ENCODE measurements around the gene LAMA1.

The LAMA1 gene

DNA sequence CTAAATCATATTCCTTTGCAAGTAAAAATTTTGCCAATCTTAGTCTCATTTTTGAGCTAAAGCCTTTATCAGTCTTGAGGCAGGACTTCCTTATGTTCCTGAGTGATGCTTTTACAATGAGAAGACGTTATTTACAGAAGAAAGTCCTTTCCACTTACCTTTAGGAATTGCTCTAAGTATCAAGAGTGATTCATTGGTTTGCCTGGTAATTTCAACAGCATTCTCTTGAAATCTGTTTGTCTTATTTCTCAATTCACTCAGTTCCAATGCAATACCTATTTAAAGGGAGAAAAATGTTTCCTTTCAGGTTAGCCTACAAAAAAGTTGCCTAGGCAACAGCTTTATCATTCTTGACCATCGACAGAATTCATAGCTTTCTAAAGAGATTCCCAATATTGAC is 137.2 kb downstream of the LAMA1 start:
- no peak for DNase-seq

DNA sequence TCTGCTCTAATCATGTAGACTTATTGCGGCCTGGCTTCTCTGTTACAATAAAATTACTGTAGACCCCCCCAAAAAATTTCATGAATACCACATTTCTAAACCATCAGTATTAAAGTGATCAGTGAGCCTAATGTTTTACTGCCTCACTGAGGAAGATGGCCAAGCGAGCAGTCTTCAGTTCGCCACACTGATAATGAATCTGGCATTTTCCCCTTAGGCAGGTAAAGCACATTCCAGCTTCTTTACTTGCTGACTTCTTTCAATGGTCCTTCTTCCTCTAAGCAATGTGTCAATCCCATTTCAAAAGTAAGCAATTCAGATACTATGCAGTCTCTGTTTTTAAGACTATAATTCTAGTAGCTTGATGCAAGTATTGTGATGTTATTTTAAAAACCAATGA is 137.6 kb downstream of the LAMA1 start:
- DNase-seq, result no peak

DNA sequence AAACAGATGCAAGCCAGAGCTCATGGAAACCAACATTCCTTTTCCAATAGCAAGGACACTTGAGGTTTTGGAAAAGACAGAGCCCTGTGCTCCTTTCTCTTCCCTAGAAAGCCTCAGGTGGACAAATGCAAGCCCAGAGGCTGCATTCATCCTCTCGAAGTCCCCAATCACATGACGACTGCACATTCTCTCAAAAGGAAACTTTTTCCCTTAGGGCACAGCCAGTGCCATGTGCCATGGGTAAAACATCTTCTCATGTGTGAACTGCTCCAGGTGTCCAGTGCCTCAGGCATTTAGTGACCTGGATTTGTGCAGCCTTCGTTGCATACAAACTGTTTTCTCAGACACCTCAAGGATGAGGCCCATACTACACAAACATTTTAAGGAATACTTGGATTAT is 140.7 kb downstream of the LAMA1 start:
- no peak for DNase-seq

DNA sequence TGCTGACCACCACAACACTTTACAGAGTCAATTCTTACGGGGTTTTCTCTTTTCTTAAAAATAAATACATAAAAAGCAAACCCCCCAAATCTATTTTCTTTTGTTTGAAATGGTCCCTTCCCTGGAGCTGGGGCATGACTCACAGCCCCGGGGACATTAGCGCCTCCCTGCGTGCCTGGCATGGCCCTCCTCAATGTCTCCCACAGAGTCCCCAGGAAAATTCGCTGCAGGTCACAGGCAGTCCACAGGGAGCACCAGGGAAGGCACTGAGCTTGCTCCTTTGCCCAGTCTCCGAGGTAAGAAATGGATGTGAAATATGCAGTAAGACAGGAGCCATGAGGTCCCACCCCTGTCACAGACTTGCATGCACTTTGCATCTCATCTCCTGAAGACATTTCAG is 142.5 kb downstream of the LAMA1 start:
- no peak for DNase-seq

DNA sequence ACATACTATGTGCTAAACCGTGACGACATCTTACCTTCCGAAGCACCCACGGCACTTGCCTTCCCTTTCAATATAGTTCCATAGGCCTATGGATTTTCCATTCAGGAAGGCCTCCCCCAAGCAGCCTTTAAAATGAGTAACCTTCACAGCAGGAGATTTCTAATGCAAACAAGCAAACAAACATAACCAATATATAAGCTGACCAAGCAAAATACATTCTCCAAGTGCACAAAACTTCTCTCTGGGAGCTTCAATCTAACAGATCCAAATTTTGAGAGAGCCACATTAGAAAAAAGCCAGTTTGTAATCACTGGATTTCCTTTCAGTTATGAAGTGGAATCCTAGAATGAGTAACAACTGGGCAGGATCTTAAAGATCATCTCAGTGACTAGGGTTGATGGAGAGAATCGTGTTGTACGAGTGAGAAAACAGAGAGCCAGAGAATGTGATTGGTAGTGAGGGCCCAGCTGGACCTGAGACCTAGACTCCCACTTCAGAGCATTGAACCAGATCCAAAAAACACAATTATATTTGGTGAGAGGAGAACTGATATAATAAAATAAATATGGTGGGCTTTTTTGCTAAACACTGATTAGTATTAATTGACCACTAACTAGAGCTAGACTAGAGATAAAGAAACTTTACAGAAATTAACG is 145.6 kb downstream of the LAMA1 start:
- DNase-seq, result no peak

DNA sequence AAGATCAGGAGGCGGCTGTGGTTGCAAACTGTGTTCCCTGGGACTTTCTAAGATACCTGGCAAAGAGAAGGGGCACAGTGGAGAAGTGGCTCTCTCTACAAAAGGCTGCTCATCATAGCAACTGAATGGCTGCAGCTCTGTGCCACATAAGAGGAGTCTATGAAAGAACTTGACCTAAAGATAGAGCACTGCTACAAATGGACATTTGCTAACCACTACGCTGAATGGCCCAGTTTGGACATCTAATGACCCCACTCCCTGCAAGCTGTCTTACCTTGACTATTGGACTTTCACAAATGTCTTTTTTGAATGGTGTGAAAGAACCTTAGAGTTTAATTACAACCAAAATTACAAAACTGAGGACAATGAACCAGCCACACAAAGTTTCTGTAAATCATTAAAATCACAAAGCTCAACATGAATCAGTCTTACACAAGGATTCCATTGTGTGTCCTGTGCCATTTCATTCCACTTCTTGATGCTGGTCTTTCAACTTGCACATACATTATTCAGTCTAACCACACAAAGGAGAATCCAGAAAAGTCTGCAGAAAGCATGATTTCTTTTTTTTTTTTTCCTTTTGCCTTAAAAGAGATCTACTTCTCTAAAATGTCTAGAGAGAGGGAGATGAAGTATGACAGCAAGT is 154.0 kb downstream of the LAMA1 start:
- no peak for DNase-seq

DNA sequence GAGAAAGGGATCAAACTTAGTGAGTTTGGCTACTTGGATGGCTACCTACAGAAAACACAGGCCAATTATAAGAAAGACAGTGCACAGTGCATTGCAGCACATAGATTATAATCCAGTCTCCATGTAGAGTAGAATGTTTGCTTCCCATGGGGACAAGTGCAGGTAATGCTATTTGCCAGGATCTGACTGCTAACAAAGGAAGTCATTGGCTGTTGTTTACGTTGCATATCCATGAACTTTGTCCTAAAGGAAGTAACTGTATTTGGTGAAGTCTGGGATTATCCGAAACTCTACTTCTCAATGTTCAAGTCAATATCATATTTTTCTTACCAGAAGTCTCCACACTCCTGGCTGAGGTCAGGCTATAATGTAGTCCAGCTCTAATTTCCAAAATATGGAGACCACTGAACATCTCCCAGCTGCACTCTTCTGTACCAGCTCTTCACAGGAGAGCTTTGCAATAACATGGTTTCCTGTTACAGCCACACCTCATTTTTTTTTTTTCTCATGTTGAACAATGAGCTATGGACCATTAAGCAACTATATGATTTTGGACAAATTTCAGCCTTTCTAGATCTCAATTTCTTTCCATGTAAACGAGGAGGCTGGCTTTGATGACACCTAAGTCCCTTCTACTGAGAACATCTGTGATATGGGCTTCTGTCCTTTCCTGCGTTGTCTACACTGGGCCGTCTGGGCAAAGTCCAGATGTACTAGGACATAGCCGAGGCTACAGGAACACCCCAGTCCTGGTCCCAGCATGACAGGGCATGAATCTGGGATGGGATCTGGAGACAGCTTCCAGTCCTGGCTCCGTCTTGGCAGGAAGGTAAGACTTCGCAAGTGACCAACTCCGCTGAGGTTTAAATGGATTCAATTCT is 154.8 kb downstream of the LAMA1 start:
- DNase-seq, result no peak

DNA sequence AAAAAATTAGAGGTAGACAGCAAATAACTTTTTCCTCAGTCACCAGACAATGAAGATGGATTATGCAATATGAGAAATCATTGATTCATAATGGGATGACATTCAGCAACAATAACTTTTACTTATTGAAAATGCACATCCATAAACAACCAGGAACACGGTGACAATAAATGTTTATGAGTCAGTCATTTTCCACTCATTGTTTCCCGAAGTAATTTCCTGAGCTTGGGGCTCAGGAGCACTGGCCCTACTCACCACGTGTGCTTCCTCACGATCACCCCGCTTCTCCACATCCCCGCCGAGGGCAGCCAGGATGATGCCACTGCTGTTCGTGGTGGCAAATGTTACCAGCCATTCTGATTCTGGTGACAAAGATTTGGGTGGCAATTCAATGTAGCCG is 156.3 kb downstream of the LAMA1 start:
- no peak for DNase-seq

DNA sequence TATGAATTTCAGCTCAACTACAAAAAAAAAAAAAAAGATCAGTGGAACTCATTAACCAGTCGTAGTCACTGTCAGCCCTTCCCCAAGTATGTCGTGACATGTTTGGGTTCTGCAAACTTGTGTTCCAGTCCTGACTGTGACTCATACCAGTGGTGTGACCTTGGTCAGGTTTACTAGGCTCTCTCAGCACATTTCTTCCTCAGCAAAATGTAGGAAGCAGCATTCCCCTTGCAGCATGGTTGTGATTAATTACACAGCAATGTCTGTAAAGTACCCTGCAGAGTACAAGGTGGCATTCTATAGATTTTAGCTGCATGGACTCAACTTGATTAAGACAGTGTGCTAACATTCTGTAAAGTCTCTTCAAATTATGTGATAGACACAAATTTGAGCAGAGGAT is 156.9 kb downstream of the LAMA1 start:
- DNase-seq, result no peak

DNA sequence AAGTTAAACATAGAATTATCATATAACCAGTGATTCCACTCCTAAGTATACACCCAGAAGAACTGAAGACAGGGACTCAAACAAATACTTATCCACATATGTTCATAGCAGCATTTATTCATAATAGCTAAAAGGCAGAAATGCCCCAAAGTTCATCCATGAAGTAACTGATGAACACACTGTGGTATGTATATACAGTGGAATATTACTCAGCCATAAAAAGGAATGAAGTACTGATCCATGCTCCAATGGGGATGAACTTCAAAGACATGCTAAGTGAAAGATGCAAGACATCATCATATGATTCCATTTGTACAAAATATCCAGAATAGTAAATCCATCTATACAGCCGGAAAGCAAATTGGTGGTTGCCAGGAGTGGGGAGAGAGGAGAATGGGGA is 157.5 kb downstream of the LAMA1 start:
- DNase-seq, result no peak

DNA sequence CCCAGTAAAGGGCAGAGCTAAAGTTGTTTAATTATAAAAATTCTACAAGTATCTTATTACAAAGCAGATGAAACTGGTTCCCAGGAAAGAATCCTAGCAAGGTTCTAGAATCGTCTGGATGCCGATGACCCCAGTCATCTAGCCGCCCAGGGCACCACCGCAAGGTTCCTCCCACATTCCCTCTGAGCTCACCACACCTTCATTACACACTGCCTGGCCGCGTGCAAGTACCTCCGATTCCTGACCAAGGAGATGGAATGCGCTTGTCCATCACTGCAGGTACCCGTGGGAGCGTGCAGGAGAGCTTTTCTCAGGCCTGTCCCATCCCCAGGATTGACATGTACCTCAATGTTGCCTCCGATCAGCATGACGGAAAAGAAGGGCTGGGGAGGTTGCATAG is 158.5 kb downstream of the LAMA1 start:
- no peak for DNase-seq

DNA sequence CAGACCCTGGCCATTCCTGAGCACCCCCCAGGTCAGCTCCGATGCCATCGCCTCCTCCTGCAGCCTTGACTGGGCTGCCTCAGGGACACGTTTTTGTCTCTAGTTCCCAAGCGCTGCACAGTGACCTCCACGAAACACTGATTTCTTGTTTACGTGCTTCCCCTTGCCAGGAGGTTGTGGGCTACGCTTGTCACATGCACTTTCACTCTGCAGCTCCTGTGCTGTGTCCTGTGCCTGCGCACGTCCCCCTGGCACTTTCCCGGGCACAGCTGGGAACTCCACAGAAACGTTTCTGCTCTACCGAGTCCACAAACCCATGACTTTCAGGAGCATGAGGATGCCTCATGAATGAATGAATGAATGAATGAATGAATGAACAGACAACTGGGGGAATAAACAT is 160.6 kb downstream of the LAMA1 start:
- DNase-seq, result no peak

DNA sequence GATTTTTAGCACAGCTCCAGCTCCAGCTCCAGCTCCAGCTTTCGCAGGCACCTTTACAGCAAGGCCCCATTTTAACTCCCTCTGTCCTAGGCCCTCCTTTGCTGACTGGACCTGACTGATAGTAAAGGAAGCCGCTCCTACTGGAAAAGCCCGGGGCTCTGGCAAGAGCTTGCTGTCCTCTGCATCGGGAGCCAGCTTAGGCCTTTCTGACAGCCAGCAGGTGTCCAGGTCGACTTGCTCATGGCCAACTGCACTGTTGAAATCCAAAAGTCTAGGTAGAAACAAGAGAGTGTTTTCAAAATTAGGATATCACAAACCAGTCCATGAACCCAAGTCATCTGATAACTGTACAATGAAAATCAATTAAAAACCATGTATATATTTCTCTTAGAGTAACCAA is 161.1 kb downstream of the LAMA1 start:
- no peak for DNase-seq

DNA sequence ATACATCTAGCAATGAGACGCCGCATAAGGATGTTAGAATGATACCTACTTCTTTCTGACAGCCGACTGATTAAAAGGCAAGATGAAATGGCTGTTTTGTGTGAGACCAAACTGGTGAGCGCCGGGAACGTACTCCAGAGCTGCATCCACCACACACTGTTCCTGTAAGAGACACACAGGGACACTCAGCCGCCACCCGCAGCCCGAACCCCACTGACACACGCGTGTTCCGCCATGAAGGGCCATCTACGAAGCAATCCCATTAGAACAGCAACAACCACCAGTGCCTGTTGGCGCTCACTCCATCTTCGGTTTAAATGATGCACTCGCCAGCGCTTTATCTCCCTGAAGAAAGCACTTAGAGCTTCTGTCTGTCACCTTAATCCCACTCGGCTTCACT is 162.3 kb downstream of the LAMA1 start:
- no peak for DNase-seq

DNA sequence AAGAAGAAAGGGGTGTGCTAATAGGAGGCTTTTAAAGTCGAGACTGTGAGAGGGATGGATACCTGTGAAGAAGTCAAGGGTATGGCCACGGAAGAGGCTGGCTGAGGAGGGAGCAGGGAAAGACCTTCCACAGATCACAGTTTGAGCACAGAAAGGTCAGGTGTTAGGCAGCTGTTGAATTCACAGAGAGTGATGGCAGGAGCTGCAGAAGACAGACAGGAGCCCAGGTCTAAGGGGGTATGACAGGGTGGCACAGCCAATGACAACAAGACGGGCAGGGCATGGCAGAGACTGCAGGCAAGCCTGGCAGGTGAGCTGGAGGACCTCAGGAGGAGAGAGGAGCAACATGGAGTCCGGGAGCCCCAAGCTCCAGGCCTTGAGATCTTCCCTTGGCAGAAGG is 163.1 kb downstream of the LAMA1 start:
- no peak for DNase-seq

DNA sequence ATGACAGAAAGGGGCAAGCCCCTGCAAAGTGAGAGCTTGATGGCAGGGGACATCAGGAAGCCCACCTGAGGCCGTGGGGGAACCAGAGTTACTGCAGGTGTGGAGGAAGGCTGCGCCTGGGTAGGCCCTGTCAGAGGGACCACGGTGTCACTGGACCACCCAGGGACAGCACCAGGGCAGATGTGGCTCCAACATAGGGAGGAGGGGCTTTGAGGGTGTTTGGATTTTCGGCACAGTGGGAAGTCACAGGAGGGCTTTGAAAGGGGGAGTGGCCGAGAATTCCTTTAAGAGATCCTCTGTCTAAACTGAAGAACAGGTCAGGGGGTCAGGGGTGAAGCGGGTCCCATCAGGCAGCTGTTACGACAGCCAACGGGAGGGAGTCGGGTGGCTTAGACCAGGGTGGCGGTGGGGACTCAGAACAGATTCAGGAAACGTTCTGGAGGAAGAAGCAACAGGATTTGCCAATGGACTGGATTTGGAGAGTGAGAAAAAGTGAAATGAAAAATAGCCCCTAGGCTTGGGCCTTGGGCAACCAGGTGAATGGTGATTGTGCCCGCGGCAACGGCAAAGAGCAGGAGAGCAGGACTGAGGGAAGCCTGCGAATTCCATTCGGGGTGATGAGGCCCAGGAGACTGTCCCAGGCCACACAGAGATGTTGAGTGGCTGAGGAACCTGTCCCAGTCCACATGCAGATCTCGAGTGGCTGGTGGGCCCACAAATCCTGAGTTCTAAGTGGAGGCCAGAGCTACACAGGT is 166.1 kb downstream of the LAMA1 start:
- DNase-seq, result no peak

DNA sequence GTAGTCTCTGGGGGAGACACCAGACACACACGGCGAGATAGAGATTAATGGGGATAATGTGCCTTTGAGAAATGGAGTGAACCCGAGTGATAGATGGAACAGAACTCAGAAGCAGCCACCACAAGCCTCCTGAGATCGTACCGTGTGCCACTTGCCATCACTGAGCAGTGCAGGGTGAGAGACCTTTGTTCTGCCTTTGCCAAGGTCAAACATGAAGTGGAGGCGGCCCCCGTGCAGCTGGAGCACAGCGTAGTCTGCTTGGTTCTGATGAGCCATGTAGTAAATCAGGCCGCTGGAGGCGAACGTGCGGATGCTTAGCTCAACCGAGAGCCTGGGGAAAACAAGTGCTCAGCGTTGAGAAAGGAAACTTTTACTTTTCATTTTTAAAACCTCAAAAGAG is 167.0 kb downstream of the LAMA1 start:
- DNase-seq, result no peak

DNA sequence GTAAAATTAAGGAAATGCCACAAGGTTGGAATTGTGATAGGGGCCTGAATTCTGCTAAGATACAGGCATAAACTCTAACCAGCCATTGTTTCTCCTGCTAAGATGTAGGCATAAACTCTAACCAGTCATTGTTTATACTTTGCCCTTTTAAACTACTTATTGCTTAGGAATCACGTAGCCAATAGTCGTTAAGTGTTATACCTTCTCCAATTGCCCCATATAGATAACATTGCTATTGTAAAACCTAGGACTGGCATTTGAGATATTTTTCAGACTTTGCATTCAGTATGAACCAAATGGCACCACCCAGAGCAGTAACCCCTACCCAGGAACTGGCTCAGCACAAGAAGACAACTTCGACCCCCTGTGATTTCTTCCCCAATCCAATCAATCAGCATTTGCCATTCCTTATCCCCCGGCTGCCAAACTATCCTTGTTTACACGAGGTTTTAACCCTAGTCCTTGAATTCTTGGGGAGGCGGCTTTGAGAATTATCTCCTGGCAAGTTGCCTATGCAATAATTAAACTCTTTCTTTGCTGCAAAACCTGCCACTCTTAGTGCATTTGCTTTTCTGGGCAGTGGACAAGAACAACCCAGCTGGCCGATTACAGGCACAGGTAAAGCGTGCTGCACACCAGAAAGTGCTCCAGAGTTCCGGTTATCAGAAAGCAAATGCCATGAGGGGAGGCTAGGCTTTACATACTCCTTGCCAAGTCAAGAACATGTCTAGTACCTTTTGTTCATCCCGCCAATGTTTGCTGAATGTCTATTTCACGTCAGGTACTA is 167.6 kb downstream of the LAMA1 start:
- DNase-seq, result no peak

DNA sequence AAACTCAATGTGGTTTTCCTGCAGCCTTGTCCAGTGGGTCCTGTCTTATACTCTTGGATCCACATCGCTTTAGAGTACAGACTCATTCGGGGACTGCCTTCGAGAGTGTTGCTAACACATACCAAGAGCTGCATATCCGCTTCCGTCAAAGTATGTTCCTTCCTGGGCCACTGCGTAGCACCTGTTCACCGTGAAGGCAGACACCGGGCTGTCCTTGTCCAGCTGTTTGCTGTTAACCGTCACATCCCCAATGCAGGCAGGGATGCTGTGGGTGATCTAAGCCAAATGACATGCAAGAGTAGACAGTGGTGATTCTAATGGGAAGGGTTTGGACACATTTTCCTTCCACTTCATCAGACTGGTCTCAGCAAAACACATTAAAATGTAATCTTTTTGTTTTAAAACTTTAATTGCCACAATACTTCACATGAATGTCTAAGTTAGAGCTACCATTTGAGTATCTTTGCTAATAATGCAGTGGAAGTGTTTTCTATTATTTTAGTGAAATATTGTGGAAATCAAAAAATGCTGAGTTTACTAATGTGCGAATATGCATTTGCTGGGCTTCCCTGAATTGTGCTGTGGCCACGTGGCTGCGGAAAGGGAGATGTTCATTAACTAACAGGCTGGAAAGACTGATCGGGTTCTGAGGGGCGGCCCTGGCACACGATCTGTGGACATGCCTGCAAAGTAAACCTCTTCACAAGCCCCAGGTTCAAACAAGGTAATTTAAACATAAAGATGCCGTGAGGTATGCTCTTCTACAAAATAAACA is 169.1 kb downstream of the LAMA1 start:
- no peak for DNase-seq

DNA sequence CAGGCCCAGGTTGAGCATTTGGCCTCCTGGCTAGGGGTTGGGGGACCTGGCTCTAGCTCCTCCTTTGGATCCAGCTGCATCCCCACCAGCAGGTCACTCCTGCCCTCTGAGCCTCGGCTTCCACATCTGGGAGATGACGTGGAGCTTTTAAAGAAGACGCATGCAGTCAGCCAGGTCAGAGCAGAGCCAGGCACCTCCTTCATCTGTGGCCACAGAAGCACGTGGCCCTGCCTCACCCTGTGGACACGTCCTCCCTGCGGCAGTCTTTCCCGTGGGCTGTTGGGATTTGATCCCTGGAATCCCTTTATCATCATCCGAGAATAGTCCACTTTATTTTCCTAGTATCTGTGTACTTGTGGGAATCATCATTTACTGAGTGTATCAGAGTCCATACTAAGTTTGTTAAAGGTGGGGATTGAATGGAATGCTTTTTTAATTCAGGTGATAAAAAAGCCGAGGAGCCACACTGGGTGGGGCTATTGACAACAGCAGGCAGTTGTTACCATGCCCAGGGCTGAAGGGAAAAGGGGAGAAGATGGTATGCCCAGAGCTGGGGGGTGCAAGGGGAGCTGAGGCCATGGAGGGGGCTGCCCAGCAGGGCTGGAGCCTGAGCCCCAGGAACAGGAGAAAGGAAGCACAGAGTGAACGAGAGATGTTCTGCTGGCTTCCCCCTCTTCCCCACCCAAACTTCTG is 170.1 kb downstream of the LAMA1 start:
- no peak for DNase-seq

DNA sequence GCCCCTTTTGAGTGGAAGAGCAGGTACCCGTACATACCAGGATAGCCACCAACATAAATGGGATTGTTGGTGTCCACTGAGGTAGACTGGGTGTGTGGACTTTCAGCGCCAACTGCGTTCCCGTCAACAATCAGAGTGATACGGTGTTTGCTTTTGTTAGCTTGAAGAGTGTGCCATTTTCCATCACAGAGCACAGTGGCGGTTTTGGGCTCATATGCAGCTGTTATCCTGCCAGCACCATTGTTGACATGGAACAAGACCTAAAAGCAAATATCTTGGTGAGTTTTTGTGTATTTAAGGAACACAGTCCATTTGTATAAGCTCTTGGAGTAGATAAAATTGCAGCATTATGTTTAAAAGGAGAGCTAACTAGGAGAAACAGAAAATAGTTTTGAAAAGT is 174.5 kb downstream of the LAMA1 start:
- no peak for DNase-seq

Data from activated CD4-positive, alpha-beta T cell treated with anti-CD3 and anti-CD28 coated beads, Interleukin-2, amount 50 U/mL, for 4 hours (primary cell).